ENCODE data around the gene PRKN. TPM values are rescaled to one million over a fixed set of nuclear protein-coding genes. Genes with fewer than 3 reads are reported as not detected.

The PRKN gene
- polyA plus RNA-seq, 1 donor from 2014 or later = 1.2 TPM

- no peaks in the 10 kb centered on the region for H3K9me2 ChIP-seq (ENCODE audit: insufficient read depth, low read length)
- no peak overlapping the region for H3K4me2 ChIP-seq (ENCODE audit: low read length)
- TF ChIP-seq POLR2AphosphoS5 (IDR thresholded peaks at IDR 0.05) (peak; percentile 58), SMC3 (conservative IDR thresholded peaks at IDR 0.05; ENCODE audit: poor library complexity) (peak; percentile 23), RAD21 (conservative IDR thresholded peaks at IDR 0.05) (peak; percentile 26), EP300 (conservative IDR thresholded peaks at IDR 0.05; ENCODE audit: poor library complexity, severe bottlenecking) (peak; percentile 77), MXI1 (conservative IDR thresholded peaks at IDR 0.05; ENCODE audit: poor library complexity, severe bottlenecking) (no peak)
- H3K27me3 ChIP-seq (ENCODE audit: insufficient read depth, low read depth, low read length) = no peaks in the 10 kb centered on the region
- H3K36me3 ChIP-seq (ENCODE audit: insufficient read depth, low read length) = no peaks in the 10 kb centered on the region
- H3K9me3 ChIP-seq (ENCODE audit: low read length) = no peaks in the 10 kb centered on the region
- no peak overlapping the region for H3K9ac ChIP-seq (ENCODE audit: low read length)
- H3K27ac ChIP-seq (ENCODE audit: low read length) = peak overlapping the region; percentile 23
- no peaks in the 10 kb centered on the region for H3K79me2 ChIP-seq (replicated peaks; ENCODE audit: insufficient read depth, low read length)
- H3K4me3 ChIP-seq (ENCODE audit: low read length) = no peak overlapping the region
- no peaks in the 10 kb centered on the region for H4K20me1 ChIP-seq (ENCODE audit: insufficient read depth)
- no peaks in the 10 kb centered on the region for H3F3A ChIP-seq (ENCODE audit: insufficient read depth, low read length, poor library complexity, severe bottlenecking)
- H2AFZ ChIP-seq (ENCODE audit: low read depth, low read length) = no peak overlapping the region
These were observed 1304.6 kb downstream of the PRKN start for GRCh38 chr6:161422710-161423680.

- Histone ChIP-seq H3F3A (ENCODE audit: insufficient read depth, low read length, poor library complexity, severe bottlenecking) (no peaks in the 10 kb centered on the region), H3K27ac (ENCODE audit: low read length) (no peak overlapping the region), H3K79me2 (replicated peaks; ENCODE audit: insufficient read depth, low read length) (no peaks in the 10 kb centered on the region), H3K4me3 (ENCODE audit: low read length) (no peak overlapping the region), H3K9me3 (ENCODE audit: low read length) (no peaks in the 10 kb centered on the region), H3K36me3 (ENCODE audit: insufficient read depth, low read length) (no peaks in the 10 kb centered on the region), H4K20me1 (ENCODE audit: insufficient read depth) (no peaks in the 10 kb centered on the region), H3K27me3 (ENCODE audit: insufficient read depth, low read depth, low read length) (no peaks in the 10 kb centered on the region), H3K9ac (ENCODE audit: low read length) (no peak overlapping the region), H2AFZ (ENCODE audit: low read depth, low read length) (no peak overlapping the region), H3K9me2 (ENCODE audit: insufficient read depth, low read length) (no peaks in the 10 kb centered on the region), H3K4me2 (ENCODE audit: low read length) (no peak overlapping the region)
- TF ChIP-seq REST (IDR thresholded peaks at IDR 0.05; ENCODE audit: borderline replicate concordance) (no peak), TAF1 (IDR thresholded peaks at IDR 0.05; ENCODE audit: low read depth) (no peak), EZH2 (IDR thresholded peaks at IDR 0.05; ENCODE audit: borderline replicate concordance, insufficient read depth, low read length, poor library complexity, severe bottlenecking) (no peak), MXI1 (conservative IDR thresholded peaks at IDR 0.05; ENCODE audit: poor library complexity, severe bottlenecking) (no peak), RAD21 (conservative IDR thresholded peaks at IDR 0.05) (peak; percentile 95), CTCF (IDR thresholded peaks at IDR 0.05; ENCODE audit: poor library complexity, severe bottlenecking) (peak; percentile 89), POLR2AphosphoS5 (IDR thresholded peaks at IDR 0.05) (no peak), SMC3 (conservative IDR thresholded peaks at IDR 0.05; ENCODE audit: poor library complexity) (peak; percentile 87), EP300 (conservative IDR thresholded peaks at IDR 0.05; ENCODE audit: poor library complexity, severe bottlenecking) (peak; percentile 31)
These were observed 1309.1 kb downstream of the PRKN start for GRCh38 chr6:161418463-161418945.

Measured in neural cell (in vitro differentiated cells).